Iris pigment epithelial cell (primary cell): Measurements from ENCODE around the gene AGPS.
"Not testable (repeated sequence)": the region's sequence is repeated elsewhere in the genome, so short reads cannot be mapped to it uniquely, and the experiment has no call there.

ENCODE experiments used
- DNase-seq: peaks from one replicate; pipeline ENCODE4 v3.0.0-alpha.2; 2011; ENCODE audit warnings: low read depth

AGPS gene

DNA sequence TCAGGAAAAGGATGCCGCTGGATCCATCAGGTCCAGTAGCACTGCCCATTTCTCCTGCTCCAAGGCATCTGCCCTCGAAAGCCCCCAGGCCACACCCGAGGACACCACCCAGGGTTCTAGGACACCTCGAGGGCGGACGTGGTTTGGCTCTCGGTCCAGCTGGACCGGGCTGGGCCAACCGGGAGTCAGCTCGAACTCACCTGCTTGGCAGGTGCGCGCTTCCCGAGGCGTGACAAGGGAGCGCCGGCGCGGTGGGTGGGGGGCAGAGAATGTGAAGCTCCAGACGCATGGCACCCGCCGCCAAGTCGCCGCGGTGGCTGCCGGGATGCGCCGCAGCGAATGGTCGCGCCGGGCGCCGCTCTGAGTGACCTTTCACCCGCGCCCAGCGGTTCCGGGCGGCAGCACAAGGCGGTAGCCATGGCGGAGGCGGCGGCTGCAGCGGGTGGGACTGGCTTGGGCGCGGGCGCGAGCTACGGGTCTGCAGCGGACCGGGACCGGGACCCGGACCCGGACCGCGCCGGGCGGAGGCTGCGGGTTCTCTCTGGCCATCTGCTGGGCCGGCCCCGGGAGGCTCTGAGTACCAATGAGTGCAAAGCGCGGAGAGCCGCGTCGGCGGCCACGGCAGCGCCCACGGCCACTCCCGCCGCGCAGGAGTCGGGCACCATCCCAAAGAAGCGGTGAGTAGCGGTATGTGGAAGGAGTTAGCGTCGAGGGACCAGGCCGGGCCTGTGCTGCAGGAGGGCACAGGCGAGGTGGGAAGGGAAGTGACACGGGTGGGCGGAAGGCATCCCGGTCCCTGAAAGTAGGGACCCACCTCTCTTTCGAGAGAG, at the start of gene AGPS:
Gene AGPS (plus strand): TSS at position 401 of the 830 bp plus-strand sequence. CDS start 17 bp downstream, at position 418.
- DNase-seq, result peak; percentile 70

GRCh38 chr2:177343773-177344172, 48.8 kb upstream of the AGPS start:
- no peak for DNase-seq

DNA sequence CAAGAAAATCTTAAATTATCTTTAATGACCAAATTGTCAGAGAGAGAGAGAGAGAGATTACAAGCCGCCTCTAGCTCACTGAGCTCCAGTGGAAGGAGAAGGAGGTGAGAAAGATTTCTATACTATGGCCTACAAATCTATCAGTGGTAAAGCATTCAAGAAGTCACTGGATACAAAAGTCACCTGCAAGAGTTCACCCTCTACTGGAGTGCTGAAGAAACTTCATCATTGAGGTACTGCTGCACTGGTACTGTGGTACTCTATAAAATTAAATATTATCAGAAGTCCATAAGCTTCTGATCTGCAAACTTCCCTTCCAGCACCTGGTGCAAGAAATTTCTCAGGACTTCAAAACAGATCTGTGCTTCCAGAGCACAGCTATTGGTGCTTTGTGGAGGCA, 48.3 kb upstream of the AGPS start:
- DNase-seq, result no peak

- DNase-seq, result no peak
Observed at GRCh38 chr2:177346192-177346591, 46.4 kb upstream of the AGPS start.

GRCh38 chr2:177347570-177347969, 45.0 kb upstream of the AGPS start:
- no peak for DNase-seq

DNA sequence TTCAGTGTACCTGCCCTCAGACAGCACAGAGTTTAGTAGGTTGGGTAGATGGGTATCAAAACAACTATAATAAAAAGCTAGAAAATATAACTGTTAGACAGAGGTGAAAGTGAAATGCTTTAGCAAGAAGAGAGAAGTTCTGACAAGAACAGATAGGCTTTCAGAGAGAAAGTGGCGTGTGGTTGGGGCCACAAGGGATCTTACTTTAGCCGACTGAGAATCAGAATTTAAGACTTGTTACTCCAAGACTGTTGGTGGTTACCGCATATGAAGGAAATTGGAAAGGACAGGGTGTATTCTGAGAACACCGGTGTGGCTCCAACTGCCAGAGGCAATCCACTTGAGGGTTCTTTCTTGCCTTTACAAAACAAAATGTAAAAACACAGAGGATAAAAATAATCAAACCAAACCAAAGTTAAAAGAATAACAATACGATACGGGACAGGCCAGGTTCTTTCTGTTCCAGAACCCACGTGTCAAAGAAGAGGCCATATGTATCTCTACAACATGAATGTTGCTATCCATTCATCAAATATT, 44.4 kb upstream of the AGPS start:
- DNase-seq, result no peak

DNA sequence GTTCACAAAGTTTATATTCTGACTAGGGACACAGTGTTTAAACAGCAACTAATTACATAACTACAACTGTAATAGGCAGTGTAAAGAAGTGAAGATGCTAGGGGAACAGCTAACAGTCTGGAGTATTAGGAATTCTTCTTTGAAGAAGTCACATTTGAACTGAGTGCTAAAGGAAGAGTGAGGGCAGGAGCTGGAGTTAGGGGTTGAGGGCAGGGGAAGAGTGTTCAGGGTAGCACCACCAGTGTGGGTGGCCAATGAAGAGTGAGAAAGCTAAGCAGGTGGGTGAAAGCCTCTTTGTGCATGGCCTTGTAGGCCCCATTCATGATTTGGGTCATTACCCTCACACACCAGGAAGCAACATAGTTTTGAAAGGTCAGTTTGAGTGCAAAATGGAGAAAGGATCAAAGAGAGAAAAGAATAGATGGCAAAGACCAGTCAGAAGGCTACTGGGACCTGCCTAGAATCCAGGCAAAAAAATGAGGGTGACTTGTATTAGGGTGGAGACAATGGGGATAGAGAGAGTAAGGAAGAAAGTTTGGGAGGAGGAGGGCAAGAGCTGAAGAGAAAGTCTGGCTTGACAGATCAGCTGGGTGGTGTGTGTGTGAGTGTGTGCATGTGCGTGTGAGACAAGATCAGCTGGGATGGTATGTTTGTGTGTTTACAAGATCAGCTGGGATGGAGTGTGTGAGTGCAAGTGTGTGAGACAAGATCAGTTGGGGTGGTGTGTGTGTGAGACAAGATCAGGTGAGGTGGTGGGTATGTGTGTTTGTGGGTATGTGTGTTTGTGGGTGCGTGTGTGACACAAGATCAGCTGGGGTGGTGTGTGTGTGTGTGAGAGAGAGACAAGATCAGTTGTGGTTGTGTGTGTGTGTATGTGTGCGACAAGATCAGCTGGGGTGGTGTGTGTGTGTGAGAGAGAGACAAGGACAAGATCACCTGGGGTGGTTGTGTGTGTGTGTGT, 43.6 kb upstream of the AGPS start:
- no peak for DNase-seq

GRCh38 chr2:177350624-177351023, 41.9 kb upstream of the AGPS start:
- DNase-seq, result not testable (repeated sequence)

- not testable (repeated sequence) for DNase-seq
Observed at GRCh38 chr2:177351121-177351520, 41.5 kb upstream of the AGPS start.

DNA sequence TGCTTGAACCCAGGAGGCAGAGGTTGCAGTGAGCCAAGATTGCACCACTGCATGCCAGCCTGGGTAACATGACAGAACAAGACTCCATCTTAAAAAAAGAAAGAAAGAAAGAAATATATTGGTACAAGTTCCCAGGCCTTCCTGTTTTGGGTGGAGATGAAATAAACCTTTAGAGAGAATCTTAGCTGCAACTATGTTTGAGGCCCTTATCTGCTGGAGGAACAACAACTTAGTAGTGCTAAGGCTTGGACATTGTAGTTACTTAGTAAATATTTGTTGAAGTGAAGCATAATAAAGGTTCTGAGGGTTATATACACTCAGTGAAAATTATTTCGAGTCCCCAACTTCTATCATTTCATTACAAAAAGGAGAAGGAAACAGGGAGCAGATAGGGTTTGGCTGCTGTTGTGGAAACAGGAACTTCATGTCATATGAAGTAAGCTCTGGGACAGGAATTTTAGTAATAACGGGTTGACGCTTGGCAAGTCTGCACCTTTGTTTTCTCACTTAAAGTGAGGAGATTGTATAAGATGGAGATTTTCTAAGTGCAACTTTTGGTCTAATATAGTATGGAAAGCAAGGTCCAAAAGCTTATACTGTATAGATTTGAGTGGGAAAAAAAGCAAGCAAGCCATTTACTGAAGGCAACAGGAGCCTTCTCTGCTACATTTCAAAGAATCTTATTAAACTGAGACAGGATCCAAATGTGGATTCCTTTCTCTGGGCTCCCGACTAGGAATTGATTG, 40.0 kb upstream of the AGPS start:
- DNase-seq, result no peak

DNA sequence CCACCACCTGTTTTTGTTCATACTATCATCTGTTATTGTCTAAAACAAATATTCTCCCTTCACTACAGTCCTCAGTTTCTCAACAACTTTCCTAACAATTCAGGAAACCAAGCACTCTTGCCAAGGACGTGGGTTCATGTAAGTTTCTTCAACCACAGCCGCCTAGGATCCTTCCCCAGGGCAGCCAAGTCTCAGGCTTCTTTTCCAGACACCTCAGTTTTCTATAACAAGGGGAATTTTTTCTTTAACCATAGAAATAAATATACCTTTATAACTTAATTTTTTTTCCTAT, 39.4 kb upstream of the AGPS start:
- DNase-seq, result no peak

DNA sequence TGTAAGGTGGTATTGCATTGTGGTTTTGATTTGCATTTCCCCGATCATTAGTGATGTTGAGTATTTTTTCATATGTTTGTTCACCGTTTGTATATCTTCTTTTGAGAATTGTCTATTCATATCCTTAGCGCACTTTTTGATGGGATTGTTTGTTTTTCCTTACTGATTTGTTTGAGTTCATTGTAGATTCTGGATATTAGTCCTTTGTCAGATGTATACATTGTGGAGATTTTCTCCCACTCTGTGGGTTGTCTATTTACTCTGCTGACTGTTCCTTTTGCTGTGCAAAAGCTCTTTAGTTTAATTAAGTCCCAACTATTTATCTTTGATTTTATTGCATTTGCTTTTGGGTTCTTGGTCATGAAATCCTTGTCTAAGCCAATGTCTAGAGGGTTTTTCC, 38.0 kb upstream of the AGPS start:
- not testable (repeated sequence) for DNase-seq

- DNase-seq, result peak; percentile 18
Observed at GRCh38 chr2:177355874-177356273, 36.7 kb upstream of the AGPS start.

GRCh38 chr2:177359836-177360595, 32.6 kb upstream of the AGPS start:
- no peak for DNase-seq

GRCh38 chr2:177362499-177362898, 30.1 kb upstream of the AGPS start:
- no peak for DNase-seq

DNA sequence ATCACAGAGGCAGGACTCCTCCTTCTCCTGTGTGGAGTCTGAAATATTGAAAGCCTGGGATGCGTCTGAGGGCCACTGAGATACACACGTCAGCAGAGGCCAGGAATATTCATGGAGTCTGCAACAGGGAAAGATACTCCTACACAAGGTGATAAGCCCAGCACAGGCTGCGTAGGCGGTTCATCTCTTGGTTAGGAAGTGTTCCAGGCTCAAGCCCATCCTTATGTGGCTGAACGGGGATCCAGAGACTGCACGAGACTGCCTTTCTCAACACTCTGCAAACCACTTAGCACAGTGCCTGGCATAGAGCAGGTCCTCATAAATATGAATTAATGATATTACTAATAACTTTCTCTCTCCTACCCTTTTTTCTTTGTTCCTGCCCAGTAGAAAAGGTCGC, 29.2 kb upstream of the AGPS start:
- DNase-seq, result no peak

- DNase-seq, result not testable (repeated sequence)
Observed at GRCh38 chr2:177365764-177366163, 26.8 kb upstream of the AGPS start.

- not testable (repeated sequence) for DNase-seq
Observed at GRCh38 chr2:177368023-177368422, 24.6 kb upstream of the AGPS start.

- no peak for DNase-seq
Observed at GRCh38 chr2:177379354-177379753, 13.2 kb upstream of the AGPS start.

DNA sequence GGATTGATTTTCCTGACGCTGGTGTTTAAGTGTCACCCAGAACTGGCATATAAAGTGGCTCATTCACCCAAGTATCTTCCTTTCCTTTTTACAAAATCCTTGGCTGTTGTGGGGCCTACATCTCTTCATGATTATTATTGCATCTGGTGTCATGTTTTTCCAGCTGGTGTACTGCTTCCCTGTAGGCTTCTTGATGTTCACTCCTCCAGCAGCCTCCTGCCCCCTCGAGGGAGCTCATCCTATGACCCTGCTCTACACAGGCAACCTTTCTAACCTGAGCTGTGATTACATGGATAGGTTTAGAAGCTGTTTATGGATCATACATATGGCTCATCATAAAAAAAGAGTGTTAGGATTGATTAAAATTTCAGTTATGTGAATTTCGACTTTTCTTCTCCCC, 12.4 kb upstream of the AGPS start:
- DNase-seq, result no peak

DNA sequence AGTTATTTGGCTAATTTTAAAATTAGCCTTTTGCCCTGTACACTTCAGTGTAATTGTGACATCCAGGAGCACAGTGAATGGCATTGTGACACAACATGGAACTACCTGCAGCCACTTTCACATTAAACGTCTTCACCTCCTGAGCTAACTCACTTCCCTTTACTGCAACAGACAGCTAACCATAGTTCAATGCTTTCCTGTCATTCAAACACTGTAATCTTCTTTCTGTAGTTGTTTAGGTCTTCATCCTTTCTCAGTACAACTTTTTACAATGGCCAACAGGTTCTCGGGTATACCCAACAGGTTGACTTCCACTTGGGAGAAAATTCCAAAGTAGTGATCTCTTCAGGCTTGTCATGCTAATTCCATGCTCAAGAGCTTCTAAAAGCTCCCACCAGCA, 8.6 kb upstream of the AGPS start:
- no peak for DNase-seq
